Measurements from ENCODE around the gene SESN1.
"Not testable (repeated sequence)": the region's sequence is repeated elsewhere in the genome, so short reads cannot be mapped to it uniquely, and the experiment has no call there.

Gene SESN1

DNA sequence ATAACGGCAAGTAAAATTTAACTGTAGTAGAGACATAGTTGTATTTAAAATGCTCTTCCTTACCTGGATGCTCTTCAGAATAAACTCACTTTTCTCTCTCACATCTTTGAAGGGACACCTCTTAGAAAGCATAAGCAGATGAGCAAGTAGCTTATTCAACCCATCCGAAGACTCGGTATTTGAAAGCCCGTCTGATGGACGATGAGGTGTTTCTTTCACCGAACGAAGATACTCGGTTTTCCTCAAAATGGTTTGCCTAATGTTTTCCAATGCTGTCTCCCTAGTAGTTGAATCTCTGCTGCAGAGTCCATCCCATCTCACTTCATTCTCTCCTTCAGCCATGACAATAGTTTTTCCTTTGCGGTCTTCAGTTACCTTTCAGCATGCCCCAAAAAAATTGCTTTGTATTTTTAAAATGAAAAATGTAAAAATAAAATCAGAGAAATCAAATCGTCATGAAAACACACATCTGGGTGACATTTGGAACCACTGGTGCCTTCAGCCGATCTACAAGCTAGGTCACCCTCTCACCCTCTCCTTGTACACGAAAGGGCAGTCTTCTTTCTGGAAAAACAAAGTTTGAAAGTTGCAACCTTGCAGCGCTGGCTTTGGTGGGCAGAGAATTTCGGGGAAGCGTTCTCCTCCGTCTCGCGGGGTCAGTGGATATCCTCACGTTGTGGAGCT lies 772 bp downstream of the SESN1 start:
- no peak for DNase-seq

DNA sequence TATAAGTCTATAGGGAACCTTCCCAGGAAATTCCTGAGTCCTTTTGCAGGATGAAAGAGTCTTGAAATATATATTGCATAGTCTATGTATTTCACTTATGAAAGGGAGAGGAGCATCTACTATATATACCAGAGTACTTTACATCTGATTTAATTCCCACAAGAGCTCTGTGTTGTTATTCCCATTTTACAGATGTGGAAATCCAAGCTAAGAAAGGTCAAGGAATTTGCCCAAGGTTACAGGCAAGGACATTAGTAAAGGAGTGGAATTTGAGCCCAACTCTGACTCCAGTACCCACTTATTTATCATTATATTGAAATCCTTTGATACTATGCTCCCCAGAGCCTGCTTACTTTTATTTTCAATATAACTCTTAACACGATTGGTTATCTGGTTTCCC lies 2.6 kb downstream of the SESN1 start:
- DNase-seq = no peak

DNA sequence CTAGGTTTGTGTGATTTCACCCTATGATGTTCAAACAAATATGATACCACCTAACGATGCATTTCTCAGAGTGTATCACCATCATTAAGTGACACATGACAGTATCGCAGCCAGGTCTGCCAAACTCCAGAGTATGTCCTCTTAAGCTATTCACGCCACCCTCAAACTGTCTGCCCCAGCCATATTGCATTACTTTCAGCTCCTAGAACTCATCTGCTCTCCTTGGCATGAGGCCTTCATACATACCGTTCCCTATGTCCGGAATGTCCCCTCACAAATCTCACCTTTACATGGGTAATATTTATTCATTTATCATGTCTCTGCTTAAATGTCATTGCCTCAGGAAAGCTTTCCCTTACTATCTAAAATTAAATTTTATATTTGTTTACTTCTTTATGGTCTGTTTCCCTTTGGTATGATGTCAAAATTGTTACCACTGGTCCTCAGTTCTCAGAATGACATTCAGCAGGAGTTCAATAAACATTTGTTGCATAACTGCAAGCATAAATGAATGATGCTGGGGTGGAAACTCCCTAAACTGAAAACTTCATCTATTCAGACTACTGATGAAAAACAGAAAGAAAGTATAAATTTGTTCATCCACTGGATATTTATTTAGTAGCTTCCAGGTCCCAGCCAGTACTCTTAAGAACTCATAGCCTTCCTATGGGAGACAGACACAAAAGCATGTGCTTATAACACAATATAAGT lies 3.2 kb downstream of the SESN1 start:
- no peak for DNase-seq

DNA sequence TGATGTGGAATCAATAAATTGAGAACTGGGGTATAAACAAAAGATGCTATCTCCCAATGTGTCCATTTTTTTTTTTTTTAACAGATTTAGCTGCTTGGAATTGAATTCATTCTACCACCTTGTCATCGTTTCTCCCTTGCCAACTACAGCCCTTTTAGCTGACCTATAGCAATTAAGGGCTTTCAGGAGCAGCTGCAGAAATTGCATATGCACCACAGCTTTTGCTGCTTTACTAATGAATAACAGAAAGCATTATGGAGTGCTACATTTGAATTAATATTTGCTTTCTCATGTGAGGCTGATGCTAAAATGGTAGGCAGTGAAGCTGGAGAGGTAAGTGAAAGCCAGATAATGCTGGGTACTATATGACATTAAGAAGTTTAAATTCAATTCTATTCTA lies 5.7 kb downstream of the SESN1 start:
- no peak for DNase-seq

DNA sequence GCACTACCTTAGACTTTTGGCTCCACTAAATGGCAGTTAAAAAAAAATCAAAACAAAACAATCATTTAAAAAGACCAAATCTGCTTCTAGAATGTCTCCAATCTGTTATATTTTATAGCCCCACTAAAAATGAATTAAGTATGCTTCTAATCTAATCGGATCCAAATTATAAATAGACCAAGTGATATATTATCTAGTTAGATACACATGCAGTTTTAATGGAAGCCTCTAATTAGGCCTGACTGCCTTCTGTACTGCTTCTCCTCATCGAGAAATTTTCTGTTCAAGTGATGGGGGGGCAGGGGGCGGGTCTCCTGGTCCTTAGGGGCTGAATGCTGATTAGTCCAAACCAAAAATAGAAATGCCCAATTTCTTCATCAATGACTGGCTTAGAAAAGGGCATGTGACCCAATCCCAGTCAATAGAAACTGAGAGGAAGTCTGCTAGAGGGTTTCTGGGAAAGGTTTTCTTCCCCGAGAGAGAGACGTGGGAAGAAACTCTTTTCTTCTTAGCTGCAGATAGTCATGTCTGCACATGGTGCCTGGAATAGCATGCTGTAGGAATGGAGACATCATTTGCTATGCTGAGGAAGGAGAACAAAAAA lies 6.9 kb downstream of the SESN1 start:
- no peak for DNase-seq

DNA sequence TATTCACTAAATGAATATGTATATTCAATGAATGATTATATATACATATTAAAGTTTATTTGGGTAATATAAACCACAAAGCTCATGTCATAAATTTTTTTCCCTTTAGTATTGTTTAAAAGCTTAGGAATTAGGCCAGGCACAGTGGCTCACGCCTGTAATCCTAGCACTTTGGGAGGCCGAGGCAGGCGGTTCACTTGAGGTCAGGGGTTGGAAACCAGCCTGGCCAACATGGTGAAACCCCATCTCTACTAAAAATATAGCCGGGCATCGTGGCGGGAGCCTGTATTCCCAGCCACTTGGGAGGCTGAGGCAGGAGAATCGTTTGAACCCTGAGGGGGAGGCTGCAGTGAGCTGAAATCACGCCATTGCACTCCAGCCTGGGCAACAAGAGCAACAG lies 10.5 kb downstream of the SESN1 start:
- DNase-seq = not testable (repeated sequence)

DNA sequence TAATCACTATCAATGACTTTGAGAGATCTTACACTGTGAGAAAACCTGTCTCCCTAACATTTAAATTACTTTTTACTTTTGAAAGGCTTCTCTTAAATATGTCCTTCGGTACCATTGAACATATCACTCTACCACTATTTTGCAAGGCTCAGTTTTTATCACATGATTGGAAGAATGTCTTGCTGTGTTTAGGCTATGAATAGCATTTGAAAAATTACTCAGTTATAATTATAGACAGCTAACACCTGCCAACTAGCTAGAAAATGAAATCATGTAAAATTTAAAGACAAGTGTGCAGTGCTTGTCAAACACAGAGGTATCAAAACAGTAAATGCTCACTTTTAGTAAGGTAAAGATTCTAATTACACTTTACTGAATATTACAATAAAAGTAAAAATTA lies 11.0 kb downstream of the SESN1 start:
- DNase-seq = no peak

DNA sequence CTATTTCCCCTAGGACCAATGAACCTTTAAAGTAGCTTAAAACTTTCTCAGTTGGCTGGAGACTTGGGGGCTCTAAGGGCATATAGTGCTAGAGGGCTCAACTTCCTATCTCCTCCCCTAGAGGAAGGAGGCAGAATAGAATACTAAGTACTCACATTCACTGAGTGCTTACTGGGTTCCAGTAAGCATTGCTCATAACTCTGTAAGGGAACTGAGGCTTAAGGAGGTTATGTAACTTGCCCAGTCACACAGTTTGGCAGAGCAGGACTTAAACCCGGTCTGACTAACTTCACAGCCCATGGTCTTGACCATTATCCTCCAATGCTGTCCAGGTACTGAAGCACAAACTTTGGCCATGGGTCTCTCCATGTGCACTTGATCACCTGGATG lies 12.5 kb downstream of the SESN1 start:
- DNase-seq = no peak

DNA sequence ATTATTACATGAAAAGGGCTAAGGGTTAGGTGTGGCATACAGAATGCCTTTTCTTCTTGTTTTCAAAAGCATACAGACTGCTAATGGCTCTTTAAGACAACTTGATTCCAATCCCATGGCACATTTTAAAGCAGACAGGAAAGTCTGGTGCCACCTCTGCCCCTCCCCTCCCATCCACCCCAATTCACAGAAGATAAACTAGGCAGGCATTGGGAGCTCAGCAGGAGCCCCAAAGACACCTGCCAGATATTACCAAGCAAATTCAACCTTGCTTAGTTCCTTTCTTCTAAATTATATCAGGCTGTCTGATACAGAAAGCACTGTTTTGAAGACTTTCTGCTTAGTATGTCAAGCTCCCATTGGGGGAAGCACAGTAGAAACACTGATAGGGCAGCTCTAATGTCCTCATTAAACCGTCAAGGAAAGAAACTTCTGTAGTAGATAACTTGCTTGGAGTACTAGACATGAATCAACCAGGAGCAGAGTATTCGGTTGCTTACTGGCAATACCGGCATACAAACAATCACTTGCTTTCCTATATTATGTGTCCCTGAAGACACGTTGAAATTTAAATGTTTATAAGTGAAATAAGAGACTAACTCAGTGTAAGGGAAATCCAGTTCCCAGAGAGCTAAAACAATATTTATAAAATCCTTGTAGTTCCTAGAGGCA lies 13.0 kb downstream of the SESN1 start:
- DNase-seq = no peak

DNA sequence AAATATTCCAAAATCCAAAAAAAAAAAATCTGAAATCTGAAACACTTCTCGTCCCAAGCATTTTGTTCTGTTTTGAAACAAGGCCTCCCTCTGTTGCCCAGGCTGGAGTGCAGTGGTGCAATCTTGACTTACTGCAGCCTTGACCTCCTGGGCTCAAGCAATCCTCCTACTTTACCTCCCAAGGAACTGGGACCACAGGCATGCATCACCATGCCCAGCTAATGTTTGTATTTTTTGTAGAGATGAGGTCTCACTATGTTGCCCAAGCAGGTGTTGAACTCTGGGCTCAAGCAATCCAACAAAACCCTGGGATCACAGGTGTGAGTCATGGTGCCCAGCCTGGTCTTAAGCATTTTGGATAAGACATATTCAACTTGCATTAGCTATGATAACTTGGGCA lies 13.6 kb downstream of the SESN1 start:
- DNase-seq = no peak

DNA sequence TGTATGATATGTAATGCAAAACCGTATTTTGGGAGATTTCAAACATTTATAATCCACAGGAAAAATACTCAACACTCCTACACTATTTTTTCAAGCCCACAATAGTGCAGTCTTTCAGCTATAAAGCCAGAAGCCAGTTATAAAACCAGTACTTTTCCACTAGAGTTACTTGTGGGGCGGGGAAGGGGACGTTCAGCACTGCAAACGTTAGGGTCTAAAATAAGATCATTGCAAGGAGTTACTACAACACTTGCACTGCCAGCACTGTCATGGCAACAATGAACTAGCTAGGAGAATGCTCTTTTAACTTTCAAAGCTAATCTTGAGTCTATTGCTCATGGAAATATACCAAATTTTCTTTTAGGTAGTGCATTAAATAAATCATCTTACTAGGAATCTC lies 14.7 kb downstream of the SESN1 start:
- no peak for DNase-seq

DNA sequence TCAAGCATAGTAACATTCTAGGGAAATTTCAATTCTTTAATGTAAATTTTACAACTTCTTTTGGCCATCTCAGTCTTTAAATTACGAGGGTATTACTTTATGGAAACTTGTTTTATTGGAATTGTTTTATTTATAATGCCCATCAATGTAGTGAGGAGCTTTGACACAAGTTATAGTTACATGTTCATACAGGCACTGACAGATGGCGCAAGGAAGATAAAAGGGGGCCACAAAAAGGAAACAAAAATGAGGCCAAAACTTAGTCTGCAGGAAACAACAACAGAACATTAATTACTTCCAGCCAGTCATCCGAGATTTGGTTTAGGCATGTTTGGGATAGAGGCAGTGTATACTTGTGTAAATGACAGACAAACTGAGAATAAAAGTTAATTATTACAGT lies 18.3 kb downstream of the SESN1 start:
- no peak for DNase-seq

DNA sequence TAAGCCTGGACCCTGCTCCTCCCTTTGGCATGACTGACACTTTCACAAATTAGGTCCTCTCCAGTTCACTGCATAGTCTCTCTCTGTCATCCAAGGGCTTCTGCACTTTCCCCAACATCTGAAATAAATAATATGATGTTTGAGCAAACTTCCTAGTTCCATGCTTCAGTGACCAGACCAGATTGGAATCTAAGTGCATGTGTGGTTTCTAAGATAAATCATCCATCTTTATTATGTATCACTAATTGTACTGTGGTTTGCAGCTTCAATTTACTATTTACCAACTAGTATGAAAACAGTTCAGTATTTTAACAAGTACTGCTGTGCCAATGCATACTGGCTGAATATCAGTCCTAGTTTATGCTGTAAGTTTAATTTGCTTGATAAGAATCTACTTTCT lies 18.7 kb downstream of the SESN1 start:
- DNase-seq = no peak

DNA sequence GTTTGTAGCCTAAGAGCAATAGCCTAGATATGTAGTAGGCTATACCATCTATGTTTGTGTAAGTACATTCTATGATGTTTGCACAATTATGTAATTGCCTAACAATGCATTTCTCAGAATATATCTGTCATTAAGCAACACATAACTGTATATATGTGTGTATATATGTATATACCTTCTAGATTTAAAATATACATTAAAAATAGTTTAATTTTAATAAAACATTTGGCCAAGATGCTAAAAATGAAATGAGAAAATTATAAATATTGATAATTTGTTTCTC lies 20.6 kb downstream of the SESN1 start:
- DNase-seq = no peak

DNA sequence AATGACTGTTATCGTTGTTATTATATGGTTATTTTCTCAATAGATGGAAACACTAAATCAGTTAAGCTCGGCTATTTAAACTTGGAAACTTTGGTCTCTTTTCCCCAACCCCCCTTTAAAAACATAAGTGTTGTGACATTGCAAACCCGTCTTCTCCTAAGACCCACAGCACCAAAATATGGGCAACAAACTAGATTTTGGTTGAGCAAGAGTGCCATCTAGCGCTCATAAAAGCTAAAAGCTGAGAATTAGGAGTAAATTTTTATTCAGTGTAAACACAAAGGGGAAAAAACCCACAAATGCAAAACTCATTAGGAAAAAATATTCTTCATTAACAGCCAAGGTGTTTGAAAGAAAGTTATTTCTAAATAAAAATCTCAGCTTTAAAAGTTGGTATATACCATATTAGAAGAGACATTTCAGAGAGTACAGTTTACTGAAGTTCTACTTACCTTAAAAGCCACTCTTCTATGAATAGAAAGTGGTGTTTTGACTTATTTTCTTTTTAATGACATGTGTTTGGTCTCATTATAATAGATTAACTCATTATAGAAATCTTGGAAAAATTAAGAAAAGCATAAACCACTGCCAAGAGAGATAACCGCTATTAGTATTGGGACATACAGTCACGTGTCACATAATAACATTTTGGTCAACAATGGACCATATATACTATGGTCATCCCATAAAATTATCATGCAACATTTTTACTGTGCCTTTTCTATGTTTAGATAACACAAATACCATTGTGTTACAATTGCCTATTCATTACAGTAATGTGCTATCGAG lies 21.1 kb downstream of the SESN1 start:
- peak; percentile 34 for DNase-seq

DNA sequence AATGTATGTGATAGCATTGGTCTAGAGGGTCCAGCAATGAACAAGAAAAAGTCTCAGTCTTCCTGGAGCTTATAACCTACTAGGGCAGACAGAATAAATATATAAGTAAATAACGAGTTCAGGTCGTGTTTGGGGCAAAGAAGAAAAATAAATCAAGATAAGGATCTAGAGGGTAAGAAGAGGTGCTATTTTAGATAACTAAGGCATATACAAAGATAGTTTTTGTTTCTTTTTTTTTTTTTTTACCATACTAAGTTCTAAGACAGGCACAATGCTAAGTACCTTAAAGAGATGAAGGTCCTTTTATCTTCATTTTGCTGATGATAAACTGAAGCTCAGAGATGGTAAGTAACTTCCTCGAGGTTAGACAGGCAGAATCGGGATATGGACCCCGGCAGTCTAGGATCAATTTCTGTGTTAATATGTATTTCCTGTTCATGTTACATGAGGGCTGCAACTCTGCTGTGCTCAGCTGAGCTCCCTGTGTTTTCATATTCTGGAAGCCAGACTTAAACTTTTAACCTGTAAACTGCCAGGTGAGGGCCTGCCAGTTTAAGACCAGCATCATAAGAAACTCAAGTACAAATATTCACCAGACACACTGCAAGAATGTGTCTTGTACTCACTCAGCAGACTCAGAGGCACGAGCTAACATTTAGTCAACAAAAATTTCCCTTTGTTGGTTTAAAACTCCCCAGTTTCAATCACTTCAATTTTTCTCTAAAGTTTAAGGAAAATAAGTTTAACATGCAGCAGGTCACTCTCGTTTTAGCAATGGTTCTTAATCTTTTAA lies 23.3 kb downstream of the SESN1 start:
- no peak for DNase-seq

DNA sequence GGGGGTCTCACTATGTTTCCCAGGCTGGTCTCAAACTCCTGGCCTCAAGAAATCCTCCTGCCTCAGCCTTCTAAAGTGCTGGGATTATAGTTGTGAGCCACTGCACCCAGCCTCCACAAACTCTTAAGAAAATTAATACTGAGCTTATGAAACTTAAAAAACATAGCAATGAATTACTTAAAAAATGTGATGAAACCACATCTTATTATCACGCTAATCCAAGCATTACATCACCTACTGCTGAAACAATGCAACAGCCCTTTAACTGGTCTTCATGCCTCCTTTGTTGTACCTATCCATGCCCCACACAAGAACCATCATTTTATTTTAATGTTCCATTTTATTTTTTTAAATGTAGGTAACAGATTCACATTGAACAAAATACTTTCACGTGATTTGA lies 24.9 kb downstream of the SESN1 start:
- DNase-seq = no peak

DNA sequence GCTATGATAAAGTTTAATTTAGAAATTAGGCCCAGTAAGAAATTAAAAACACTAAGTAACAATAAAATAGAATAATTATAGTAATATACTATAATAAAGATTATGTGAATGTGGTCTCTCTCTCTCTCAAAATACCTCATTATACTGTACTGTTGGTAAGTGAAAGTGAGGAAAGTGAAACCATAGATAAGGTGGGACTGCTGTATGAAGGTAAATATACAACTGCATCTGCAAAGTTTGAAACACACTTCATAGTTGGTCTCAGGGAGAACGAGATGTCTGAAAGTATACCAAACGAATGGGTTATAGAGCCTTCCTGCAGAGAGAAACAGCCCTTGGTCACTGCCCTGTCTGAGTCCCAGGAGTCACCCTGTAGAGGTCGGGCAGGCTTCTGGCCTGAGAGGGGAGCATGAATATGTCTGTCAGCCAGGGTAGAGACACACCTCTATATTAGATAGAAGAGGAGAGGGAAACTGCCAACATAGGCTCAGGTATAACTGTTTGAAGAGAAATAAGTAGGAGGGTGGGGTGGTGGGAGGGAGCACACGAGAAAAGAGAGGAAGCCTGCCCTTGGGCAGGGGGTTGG lies 31.8 kb downstream of the SESN1 start:
- no peak for DNase-seq

DNA sequence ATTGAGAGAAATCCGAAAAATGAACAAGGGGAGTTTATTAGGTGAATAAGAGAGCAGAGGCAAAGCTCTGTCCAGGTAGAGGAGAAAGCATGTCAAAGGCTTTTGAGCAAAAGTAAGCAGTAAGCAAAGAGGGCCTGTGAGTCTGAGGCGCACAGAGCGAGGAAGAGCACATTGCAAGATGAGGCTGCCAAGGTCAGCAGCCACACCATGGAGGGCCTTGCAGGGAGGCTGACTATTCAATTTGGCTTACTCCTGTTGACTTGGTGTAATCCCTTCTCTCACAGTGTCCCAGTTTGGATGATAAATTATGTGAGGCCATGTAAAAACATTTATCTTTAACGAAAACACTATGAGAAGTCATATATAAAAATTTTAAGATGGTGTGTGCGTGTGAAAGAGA lies 32.4 kb downstream of the SESN1 start:
- DNase-seq = no peak

DNA sequence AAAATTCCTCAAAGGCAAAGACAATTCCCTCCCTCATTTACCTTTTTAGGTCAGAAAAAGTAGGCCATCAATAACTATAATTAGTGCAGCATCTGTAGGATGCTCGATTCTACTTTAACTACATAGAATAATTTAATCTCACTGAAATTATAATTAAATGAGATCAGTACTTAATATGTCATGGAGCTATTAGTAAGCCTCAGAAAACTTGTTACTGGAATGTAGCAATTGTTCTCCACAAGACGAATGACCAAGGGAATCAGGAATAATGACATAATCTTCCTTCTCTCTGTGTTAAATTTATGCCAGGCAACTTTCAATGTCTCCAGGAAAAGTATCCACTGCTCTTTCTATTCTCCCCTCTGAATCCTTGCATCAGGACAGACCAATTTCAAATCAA lies 34.1 kb downstream of the SESN1 start:
- no peak for DNase-seq

DNA sequence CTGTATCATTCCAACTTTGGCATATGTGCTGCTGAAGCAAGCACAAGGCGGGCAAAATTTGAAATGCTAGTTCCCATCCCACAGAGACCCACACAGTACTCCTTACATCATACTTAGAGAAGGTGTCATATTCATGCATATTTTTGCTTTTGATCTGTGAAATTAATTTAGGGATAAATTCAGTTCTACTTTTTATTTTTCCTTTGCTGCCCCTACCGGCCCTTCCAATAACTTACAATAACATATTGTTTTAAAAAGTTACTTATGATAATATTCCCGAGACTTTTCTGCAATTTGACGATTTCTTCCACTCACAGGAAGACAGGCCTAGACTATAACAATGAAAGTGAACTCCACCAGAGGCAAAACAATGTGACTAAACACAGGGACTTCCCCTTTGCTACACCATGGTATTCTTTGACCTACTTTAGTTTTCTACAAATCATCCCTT lies 35.0 kb downstream of the SESN1 start:
- no peak for DNase-seq

DNA sequence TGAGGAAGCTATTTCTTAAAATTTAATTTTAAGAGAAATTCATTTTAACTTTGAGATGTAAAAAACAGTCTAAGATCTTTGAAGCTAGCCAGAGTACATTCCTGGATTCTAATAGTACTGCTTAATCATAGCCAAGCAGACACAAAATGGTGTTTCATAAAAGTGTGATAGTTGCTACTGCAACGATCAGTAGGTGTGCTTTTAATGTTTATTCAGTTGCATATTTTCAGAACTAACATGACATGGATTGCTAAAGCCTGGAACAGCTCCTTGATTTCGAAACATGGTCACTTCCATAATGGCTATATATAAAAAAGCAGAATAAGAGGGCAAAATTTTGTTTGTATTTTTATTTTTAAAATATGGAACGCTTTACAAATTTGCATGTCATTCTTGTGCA lies 35.5 kb downstream of the SESN1 start:
- no peak for DNase-seq

Data from activated CD8-positive, alpha-beta memory T cell treated with anti-CD3 and anti-CD28 coated beads, Interleukin-2, amount 50 U/mL, for 4 hours (primary cell).